Measurements from ENCODE around the gene LMO1. TPM values are rescaled to one million over a fixed set of nuclear protein-coding genes. Genes with fewer than 3 reads are reported as not detected.

The LMO1 gene
- total and polyA plus RNA-seq, 8 donors: 0.65 TPM; not detected in 7

- Histone ChIP-seq H3K36me3 (no peaks in the 10 kb centered on the region), H3K9me3 (no peaks in the 10 kb centered on the region), H3K27me3 (peaks cover 0 to 19% (median 0%) of the 10 kb centered on the region in 3 donors), H3K4me3 (no peak overlapping the region), H3K4me1 (no peaks in the 10 kb centered on the region), H3K27ac (no peak overlapping the region)
- 50 to 75% (median 67%) methylated on average over 1 of the region's 1 CpG for WGBS, 5 donors
- no peak for DNase-seq
- no peak for TF ChIP-seq POLR2AphosphoS5 (IDR thresholded peaks at IDR 0.05)
- TF ChIP-seq EP300 (IDR thresholded peaks at IDR 0.05): no peak
- no peak for TF ChIP-seq CTCF (IDR thresholded peaks at IDR 0.05)
- TF ChIP-seq POLR2A (IDR thresholded peaks at IDR 0.05): no peak
- intact Hi-C loops (cut with DNase I; ENCODE audit: low total_unique reads): no loop called here
Measured at GRCh38 chr11:8178297-8178696, 85.4 kb downstream of the LMO1 start.

- H3K4me3 ChIP-seq: no peak overlapping the region
- H3K27me3 ChIP-seq: peaks cover 0 to 23% (median 0%) of the 10 kb centered on the region in 3 donors
- DNase-seq: no peak
- H3K36me3 ChIP-seq: no peaks in the 10 kb centered on the region
- no peaks in the 10 kb centered on the region for H3K9me3 ChIP-seq
- intact Hi-C loops (cut with DNase I; ENCODE audit: low total_unique reads): no loop called here
- 35 to 55% (median 51%) methylated on average over 4 to 5 of the region's 5 CpGs for WGBS, 5 donors
- TF ChIP-seq POLR2AphosphoS5 (IDR thresholded peaks at IDR 0.05) (no peak), EP300 (IDR thresholded peaks at IDR 0.05) (no peak), CTCF (IDR thresholded peaks at IDR 0.05) (no peak), POLR2A (IDR thresholded peaks at IDR 0.05) (no peak)
- no peak overlapping the region for H3K27ac ChIP-seq
- no peaks in the 10 kb centered on the region for H3K4me1 ChIP-seq
Measured at GRCh38 chr11:8177136-8177535, 86.5 kb downstream of the LMO1 start.

Other genes starting within 250 kb of the LMO1 start
- 10 to 100 TPM in 1 of 5 donors, 1 to 10 TPM in 1, under 1 TPM in 2, not detected in 1; under 0.01 to 12.1 (median 2.4) TPM for gene TUB, start 182.7 kb downstream of the LMO1 start, total RNA-seq
- gene TUB, start 182.7 kb downstream of the LMO1 start, polyA plus RNA-seq: 1 to 10 TPM in 2 of 3 donors, under 1 TPM in 1; 0.83 to 2.1 (median 1.4) TPM
- gene RIC3, start 94.9 kb downstream of the LMO1 start, total RNA-seq: 10 to 100 TPM in 4 of 5 donors, not detected in 1; 13.4 to 29.5 (median 16.7) TPM
- gene RIC3, start 94.9 kb downstream of the LMO1 start, polyA plus RNA-seq: 10 to 100 TPM in 1 of 3 donors, 1 to 10 TPM in 2; 1.1 to 13.1 (median 2.3) TPM